ENCODE results near the gene CAMTA2.

Gene CAMTA2

GRCh38 chr17:4946312-4946976 is 41.0 kb downstream of the CAMTA2 start:
- DNase-seq = no peak

- no peak for DNase-seq
Observed at GRCh38 chr17:4945944-4946280, 41.6 kb downstream of the CAMTA2 start.

- DNase-seq = peak; percentile 50 to 67 (median 58)
Observed at GRCh38 chr17:4945176-4945943, 42.1 kb downstream of the CAMTA2 start.

GRCh38 chr17:4944554-4945175 is 42.8 kb downstream of the CAMTA2 start:
- DNase-seq = no peak

- peak in 1 of 4 experiments; percentile 15 for DNase-seq
Observed at GRCh38 chr17:4944163-4944553, 43.3 kb downstream of the CAMTA2 start.

- DNase-seq = no peak
Observed at GRCh38 chr17:4942760-4943508, 44.5 kb downstream of the CAMTA2 start.

- no peak for DNase-seq
Observed at GRCh38 chr17:4941319-4941610, 46.2 kb downstream of the CAMTA2 start.

- DNase-seq = peak in 1 of 4 experiments; percentile 19
Observed at GRCh38 chr17:4940555-4941318, 46.7 kb downstream of the CAMTA2 start.

- peak; percentile 96 to 98 (median 97) for DNase-seq
Observed at GRCh38 chr17:4939796-4940554, 47.5 kb downstream of the CAMTA2 start, which contains the start of the genes RNF167 and SLC25A11. TSS of gene RNF167 (plus strand) at chr17:4940268. CDS start at chr17:4940910, 642 bp downstream. TSS of gene SLC25A11 (minus strand) at chr17:4940046. CDS start at chr17:4939910, 136 bp downstream.

GRCh38 chr17:4939546-4939795 is 48.0 kb downstream of the CAMTA2 start:
- no peak for DNase-seq

- no peak for DNase-seq
Observed at GRCh38 chr17:4938688-4939545, 48.6 kb downstream of the CAMTA2 start.

- DNase-seq = no peak
Observed at GRCh38 chr17:4938069-4938491, 49.4 kb downstream of the CAMTA2 start.

GRCh38 chr17:4937553-4937952 is 49.9 kb downstream of the CAMTA2 start:
- no peak for DNase-seq

GRCh38 chr17:4936436-4936835 is 51.0 kb downstream of the CAMTA2 start:
- DNase-seq = no peak

- DNase-seq = no peak
Observed at GRCh38 chr17:4935650-4936049, 51.8 kb downstream of the CAMTA2 start.

- no peak for DNase-seq
Observed at GRCh38 chr17:4934173-4934979, 53.1 kb downstream of the CAMTA2 start.

- no peak for DNase-seq
Observed at GRCh38 chr17:4933646-4934045, 53.8 kb downstream of the CAMTA2 start.

GRCh38 chr17:4932756-4933155 is 54.7 kb downstream of the CAMTA2 start:
- DNase-seq = no peak

GRCh38 chr17:4931963-4932362 is 55.5 kb downstream of the CAMTA2 start, which contains the start of gene GP1BA:
TSS of gene GP1BA (plus strand) at chr17:4932277. CDS start at chr17:4932605, 328 bp downstream.
- no peak for DNase-seq

GRCh38 chr17:4928881-4929280 is 58.6 kb downstream of the CAMTA2 start:
- DNase-seq = no peak

Measured in activated CD4-positive, CD25-positive, alpha-beta regulatory T cell (primary cell).